ENCODE data around the gene TRIM15.

The TRIM15 gene

GRCh38 chr6:30147096-30147495 is 16.2 kb upstream of the TRIM15 start:
- no peak for DNase-seq

GRCh38 chr6:30149234-30149633 is 14.1 kb upstream of the TRIM15 start:
- DNase-seq: no peak

- DNase-seq: no peak
Observed at GRCh38 chr6:30149858-30150550, 13.3 kb upstream of the TRIM15 start.

GRCh38 chr6:30150671-30151395 is 12.5 kb upstream of the TRIM15 start:
- DNase-seq: no peak

- no peak for DNase-seq
Observed at GRCh38 chr6:30151580-30151979, 11.8 kb upstream of the TRIM15 start.

GRCh38 chr6:30152016-30152673 is 11.2 kb upstream of the TRIM15 start:
- DNase-seq: no peak

GRCh38 chr6:30152910-30153610 is 10.3 kb upstream of the TRIM15 start:
- DNase-seq: no peak

- DNase-seq: no peak
Observed at GRCh38 chr6:30154061-30154460, 9.3 kb upstream of the TRIM15 start.

GRCh38 chr6:30154709-30155519 is 8.4 kb upstream of the TRIM15 start:
- no peak for DNase-seq

- DNase-seq: no peak
Observed at GRCh38 chr6:30155520-30156261, 7.7 kb upstream of the TRIM15 start.

- DNase-seq: no peak
Observed at GRCh38 chr6:30156262-30156599, 7.1 kb upstream of the TRIM15 start.

- no peak for DNase-seq
Observed at GRCh38 chr6:30156774-30157173, 6.6 kb upstream of the TRIM15 start.

GRCh38 chr6:30157581-30157980 is 5.8 kb upstream of the TRIM15 start:
- no peak for DNase-seq

GRCh38 chr6:30157999-30158398 is 5.3 kb upstream of the TRIM15 start:
- no peak for DNase-seq

GRCh38 chr6:30158475-30159040 is 4.8 kb upstream of the TRIM15 start:
- DNase-seq: no peak

- DNase-seq: no peak
Observed at GRCh38 chr6:30160008-30160784, 3.1 kb upstream of the TRIM15 start.

GRCh38 chr6:30160785-30161531 is 2.4 kb upstream of the TRIM15 start, which contains the start of gene TRIM10:
TRIM10 (minus strand) TSS chr6:30161211; CDS start chr6:30160858, 353 bp downstream.
- DNase-seq: no peak

GRCh38 chr6:30162265-30163089 is 869 bp upstream of the TRIM15 start:
- no peak for DNase-seq

All from CD4-positive, alpha-beta T cell treated with Interferon gamma for 1 hour (primary cell).